GM18502 (cell line): ENCODE results near the gene DNAH8.

ENCODE experiments used
- ATAC-seq: cut with Tn5 transposase; IDR thresholded peaks from one replicate; pipeline ENCODE4 v1.9.1; 2021; ENCODE audit warnings: mild to moderate bottlenecking; ENCODE audit not compliant: unreplicated experiment, poor library complexity

Gene DNAH8

GRCh38 chr6:38988736-38989449 lies 273.8 kb downstream of the DNAH8 start:
- ATAC-seq = no peak

GRCh38 chr6:38990475-38990874 lies 275.4 kb downstream of the DNAH8 start:
- no peak for ATAC-seq

- no peak for ATAC-seq
These were observed 281.6 kb downstream of the DNAH8 start for GRCh38 chr6:38996676-38997075.

GRCh38 chr6:38997128-38997761 lies 282.1 kb downstream of the DNAH8 start:
- no peak for ATAC-seq

GRCh38 chr6:39003072-39003471 lies 288.0 kb downstream of the DNAH8 start:
- no peak for ATAC-seq

GRCh38 chr6:39003492-39003891 lies 288.4 kb downstream of the DNAH8 start:
- no peak for ATAC-seq

GRCh38 chr6:39004801-39005200 lies 289.7 kb downstream of the DNAH8 start:
- ATAC-seq = no peak

- no peak for ATAC-seq
These were observed 290.7 kb downstream of the DNAH8 start for GRCh38 chr6:39005774-39006173.

- ATAC-seq = no peak
These were observed 292.5 kb downstream of the DNAH8 start for GRCh38 chr6:39007575-39007974.

- no peak for ATAC-seq
These were observed 293.6 kb downstream of the DNAH8 start for GRCh38 chr6:39008737-39009136.

GRCh38 chr6:39009476-39009875 lies 294.4 kb downstream of the DNAH8 start:
- ATAC-seq = no peak

GRCh38 chr6:39016839-39017546 lies 301.9 kb downstream of the DNAH8 start:
- ATAC-seq = no peak

GRCh38 chr6:39017547-39017880 lies 302.4 kb downstream of the DNAH8 start:
- no peak for ATAC-seq

GRCh38 chr6:39018103-39018502 lies 303.0 kb downstream of the DNAH8 start:
- no peak for ATAC-seq

GRCh38 chr6:39020136-39020535 lies 305.0 kb downstream of the DNAH8 start:
- ATAC-seq = no peak

- ATAC-seq = no peak
These were observed 305.9 kb downstream of the DNAH8 start for GRCh38 chr6:39021041-39021440.

- ATAC-seq = no peak
These were observed 306.7 kb downstream of the DNAH8 start for GRCh38 chr6:39021779-39022178.

- no peak for ATAC-seq
These were observed 311.1 kb downstream of the DNAH8 start for GRCh38 chr6:39026175-39026574.

- ATAC-seq = no peak
These were observed 314.3 kb downstream of the DNAH8 start for GRCh38 chr6:39029156-39030011.

- ATAC-seq = no peak
These were observed 320.6 kb downstream of the DNAH8 start for GRCh38 chr6:39035681-39036080.

GRCh38 chr6:39037082-39037508 lies 322.0 kb downstream of the DNAH8 start:
- ATAC-seq = no peak
